Omental fat pad (tissue), 4 donors: Measurements from ENCODE around the gene TEAD4. TPM values are rescaled to one million over a fixed set of nuclear protein-coding genes. Genes with fewer than 3 reads are reported as not detected.

Source experiments
- ATAC-seq: fragments of 150-250 bp; one replicate; pipeline ENCODE4 v1.9.1; 2016; ENCODE audit warnings: mild to moderate bottlenecking, moderate library complexity; ENCODE audit not compliant: low FRiP score
- DNase-seq: peaks from one replicate; pipeline ENCODE4 v3.0.0-alpha.2; 2019; ENCODE audit warnings: low spot score
- total RNA-seq, 4 donors: library from RNA; depleted of rRNA; stranded (reverse); fragments of >200 nt; gene quantifications; one replicate each; pipeline ENCODE4 v1.1.0, GENCODE V29; 2016
- TF ChIP-seq, protein P1 (sequence below), 3 donors: fragments of 450-650 bp; IDR thresholded peaks; one replicate each; pipeline ENCODE4 v1.5.1; 2016 to 2017; ENCODE audit warnings: antibody characterized with exemption in 3 of 3, mild to moderate bottlenecking in 3 of 3, moderate library complexity in 2 of 3

Gene TEAD4
- total RNA-seq, 4 donors from 2014 or later = 14.5 to 79.3 (median 17.0) TPM

DNA sequence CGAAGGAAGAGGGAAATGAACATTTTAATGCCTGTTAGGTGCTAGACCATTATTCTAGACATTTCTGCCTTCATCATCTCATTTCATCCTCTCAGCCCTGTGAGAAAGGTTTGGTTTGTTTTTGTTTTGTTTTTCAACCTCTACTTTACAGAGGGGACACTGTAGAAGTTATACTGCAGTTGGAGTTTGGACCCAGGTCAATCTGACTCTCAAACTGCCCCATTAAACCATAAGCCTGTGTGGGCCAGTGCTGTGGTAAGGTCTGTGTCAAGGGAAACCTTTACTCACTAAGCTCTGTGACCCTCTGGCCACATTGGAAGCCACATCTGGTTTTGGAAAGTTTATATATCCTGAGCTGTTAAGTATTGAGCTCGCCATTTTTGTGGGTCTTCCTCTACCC is 8.5 kb downstream of the TEAD4 start:
- no peak for ATAC-seq
- no peak for DNase-seq
- TF ChIP-seq, protein P1, sequence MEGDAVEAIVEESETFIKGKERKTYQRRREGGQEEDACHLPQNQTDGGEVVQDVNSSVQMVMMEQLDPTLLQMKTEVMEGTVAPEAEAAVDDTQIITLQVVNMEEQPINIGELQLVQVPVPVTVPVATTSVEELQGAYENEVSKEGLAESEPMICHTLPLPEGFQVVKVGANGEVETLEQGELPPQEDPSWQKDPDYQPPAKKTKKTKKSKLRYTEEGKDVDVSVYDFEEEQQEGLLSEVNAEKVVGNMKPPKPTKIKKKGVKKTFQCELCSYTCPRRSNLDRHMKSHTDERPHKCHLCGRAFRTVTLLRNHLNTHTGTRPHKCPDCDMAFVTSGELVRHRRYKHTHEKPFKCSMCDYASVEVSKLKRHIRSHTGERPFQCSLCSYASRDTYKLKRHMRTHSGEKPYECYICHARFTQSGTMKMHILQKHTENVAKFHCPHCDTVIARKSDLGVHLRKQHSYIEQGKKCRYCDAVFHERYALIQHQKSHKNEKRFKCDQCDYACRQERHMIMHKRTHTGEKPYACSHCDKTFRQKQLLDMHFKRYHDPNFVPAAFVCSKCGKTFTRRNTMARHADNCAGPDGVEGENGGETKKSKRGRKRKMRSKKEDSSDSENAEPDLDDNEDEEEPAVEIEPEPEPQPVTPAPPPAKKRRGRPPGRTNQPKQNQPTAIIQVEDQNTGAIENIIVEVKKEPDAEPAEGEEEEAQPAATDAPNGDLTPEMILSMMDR (IDR thresholded peaks at IDR 0.05) = no peak

GRCh38 chr12:2970744-2971143 is 11.5 kb downstream of the TEAD4 start:
- TF ChIP-seq, protein P1 (IDR thresholded peaks at IDR 0.05) = no peak
- peak; percentile 74 for ATAC-seq
- no peak for DNase-seq

DNA sequence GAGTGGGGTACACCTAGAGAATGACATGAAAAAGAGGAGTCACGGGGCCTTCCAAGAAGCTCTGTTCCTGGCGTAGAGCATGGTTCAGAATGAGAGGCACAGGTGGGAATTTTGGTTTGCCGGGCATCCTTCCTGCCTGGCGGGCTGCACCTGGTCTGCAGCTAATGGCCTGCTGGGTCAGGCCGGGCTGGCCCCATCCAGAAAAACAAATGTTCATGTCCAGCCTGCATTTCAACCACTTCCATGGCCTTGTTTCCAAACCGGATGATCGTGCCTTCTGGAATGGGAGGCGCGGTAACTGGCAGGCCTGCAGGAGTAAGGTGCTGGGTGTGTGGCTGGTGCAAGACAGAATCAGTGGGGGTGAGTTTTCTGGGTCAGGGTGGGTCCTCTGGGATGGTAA is 14.4 kb downstream of the TEAD4 start:
- ATAC-seq (no peak), DNase-seq (no peak)
- TF ChIP-seq, protein P1 (IDR thresholded peaks at IDR 0.05) = no peak

- TF ChIP-seq, protein P1 (IDR thresholded peaks at IDR 0.05) = no peak
- DNase-seq = no peak
- ATAC-seq = peak; percentile 43
Observed at GRCh38 chr12:2974560-2974971, 15.4 kb downstream of the TEAD4 start.

DNA sequence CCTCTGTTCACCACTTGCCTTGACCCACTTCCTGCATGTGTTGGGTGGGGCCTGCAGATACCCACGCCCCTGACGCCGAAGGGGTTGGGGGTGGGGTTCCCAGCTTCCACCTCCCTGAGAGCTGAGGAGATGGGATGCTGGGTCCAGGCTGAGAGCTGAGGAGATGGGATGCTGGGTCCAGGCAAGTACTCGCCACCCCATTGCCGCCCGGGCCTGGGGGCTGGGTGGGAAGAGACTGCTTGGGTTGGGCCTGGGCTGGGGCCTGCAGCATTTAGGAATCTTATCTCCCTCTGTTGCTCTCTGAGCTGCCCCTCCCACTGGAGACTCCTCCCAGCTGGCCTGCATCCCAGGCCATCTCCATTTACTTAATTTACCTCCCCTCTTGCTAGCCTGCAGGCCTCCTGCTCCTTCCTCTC is 17.4 kb downstream of the TEAD4 start:
- DNase-seq (no peak), ATAC-seq (no peak)
- TF ChIP-seq, protein P1 (IDR thresholded peaks at IDR 0.05) = no peak

DNA sequence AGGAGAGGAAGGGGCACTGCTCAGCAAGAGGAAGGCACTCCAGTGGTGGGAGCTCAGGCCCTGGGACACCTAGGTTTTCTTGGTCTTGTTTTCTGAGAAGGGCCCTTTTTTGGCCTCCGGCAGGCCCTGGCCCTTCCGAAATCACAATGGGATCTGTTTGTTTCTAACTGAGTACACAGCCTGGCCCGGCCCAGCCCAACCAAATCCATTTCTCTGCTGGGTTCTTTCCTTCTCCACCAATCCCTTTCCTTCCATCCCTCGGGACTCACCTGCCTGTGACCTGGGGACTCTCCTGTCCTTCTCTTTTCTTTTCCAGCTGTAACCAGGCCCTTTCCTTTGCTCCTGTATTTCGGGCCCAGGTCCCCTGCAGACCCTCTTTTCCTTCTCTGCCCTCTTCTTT is 18.6 kb downstream of the TEAD4 start:
- ATAC-seq (no peak), DNase-seq (no peak)
- TF ChIP-seq, protein P1 (IDR thresholded peaks at IDR 0.05) = no peak

DNA sequence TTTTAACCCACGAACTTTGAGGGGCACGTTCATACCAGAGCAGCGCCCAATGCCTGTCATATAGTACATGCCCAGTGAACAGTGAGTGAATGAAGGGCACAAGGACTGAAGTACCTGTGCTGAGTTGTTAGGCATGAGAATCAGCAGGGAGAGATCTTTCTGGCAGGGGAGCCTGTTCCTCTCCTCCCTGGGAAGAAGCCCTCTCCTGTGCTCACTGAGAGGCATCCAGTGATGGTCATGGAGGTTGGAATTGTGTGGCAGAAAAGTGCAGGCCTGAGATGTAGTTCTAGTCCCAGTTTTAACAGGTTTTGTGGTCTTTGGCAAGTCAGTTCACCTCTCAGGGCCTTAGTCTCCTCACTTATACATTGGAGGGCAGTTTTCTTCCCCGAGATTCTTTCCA is 20.6 kb downstream of the TEAD4 start:
- TF ChIP-seq, protein P1 (IDR thresholded peaks at IDR 0.05) = no peak
- no peak for DNase-seq
- ATAC-seq = no peak
